Measurements from ENCODE around the gene KYNU.
"Not testable (repeated sequence)": the region's sequence is repeated elsewhere in the genome, so short reads cannot be mapped to it uniquely, and the experiment has no call there.

Gene KYNU

GRCh38 chr2:142877216-142877838, at the start of gene KYNU:
Gene KYNU, plus strand, starts transcription at chr2:142877664. Its CDS starts 7,704 bp downstream, at chr2:142885368.
- DNase-seq: no peak

GRCh38 chr2:142834021-142834420, 43.4 kb upstream of the KYNU start:
- no peak for DNase-seq

- no peak for DNase-seq
Measured at GRCh38 chr2:142840436-142840835, 37.0 kb upstream of the KYNU start.

- no peak for DNase-seq
Measured at GRCh38 chr2:142841788-142842187, 35.7 kb upstream of the KYNU start.

- no peak for DNase-seq
Measured at GRCh38 chr2:142842369-142842768, 35.1 kb upstream of the KYNU start.

- no peak for DNase-seq
Measured at GRCh38 chr2:142843731-142844130, 33.7 kb upstream of the KYNU start.

GRCh38 chr2:142848023-142848606, 29.3 kb upstream of the KYNU start:
- DNase-seq: no peak

- DNase-seq: no peak
Measured at GRCh38 chr2:142849820-142850219, 27.6 kb upstream of the KYNU start.

GRCh38 chr2:142853912-142854311, 23.6 kb upstream of the KYNU start:
- DNase-seq: no peak

GRCh38 chr2:142857256-142858164, 20.0 kb upstream of the KYNU start:
- no peak for DNase-seq

GRCh38 chr2:142858961-142859360, 18.5 kb upstream of the KYNU start:
- no peak for DNase-seq

- DNase-seq: no peak
Measured at GRCh38 chr2:142862299-142862698, 15.2 kb upstream of the KYNU start.

- no peak for DNase-seq
Measured at GRCh38 chr2:142862847-142863246, 14.6 kb upstream of the KYNU start.

GRCh38 chr2:142863485-142863961, 13.9 kb upstream of the KYNU start:
- DNase-seq: no peak

- DNase-seq: not testable (repeated sequence)
Measured at GRCh38 chr2:142864605-142865004, 12.9 kb upstream of the KYNU start.

- no peak for DNase-seq
Measured at GRCh38 chr2:142865924-142866323, 11.5 kb upstream of the KYNU start.

- DNase-seq: no peak
Measured at GRCh38 chr2:142866426-142866825, 11.0 kb upstream of the KYNU start.

GRCh38 chr2:142867136-142867535, 10.3 kb upstream of the KYNU start:
- no peak for DNase-seq

- DNase-seq: no peak
Measured at GRCh38 chr2:142868229-142868762, 9.2 kb upstream of the KYNU start.

GRCh38 chr2:142869065-142869460, 8.4 kb upstream of the KYNU start:
- not testable (repeated sequence) for DNase-seq

GRCh38 chr2:142869461-142870106, 7.9 kb upstream of the KYNU start:
- no peak for DNase-seq

- DNase-seq: no peak
Measured at GRCh38 chr2:142870526-142870925, 6.9 kb upstream of the KYNU start.

GRCh38 chr2:142871396-142871795, 6.1 kb upstream of the KYNU start:
- no peak for DNase-seq

All from NCI-H526 (cell line).